A549 (cell line): ENCODE data around the gene RNU1-2.
"Not testable (repeated sequence)": the region's sequence is repeated elsewhere in the genome, so short reads cannot be mapped to it uniquely, and the experiment has no call there.

Experiments
- BHLHE40 ChIP-seq: IDR thresholded peaks from 2 replicates; pipeline ENCODE4 v1.6.1; 2012; ENCODE audit warnings: low read depth, low read length, inconsistent platforms
- CBX8 ChIP-seq: fragments of 200-600 bp; sonication (generic); IDR thresholded peaks from 2 replicates; pipeline ENCODE4 v1.6.1; 2016
- EP300 ChIP-seq, 2 experiments: fragments of >200 bp; sonication (Bioruptor Twin); formaldehyde crosslinking; IDR thresholded peaks; 2 replicates in 1 of 2; 3 replicates in 1 of 2; pipeline ENCODE4 v1.6.1; 2016 to 2017
- GATA3 ChIP-seq: IDR thresholded peaks from 2 replicates; pipeline ENCODE4 v1.6.1; 2012; ENCODE audit warnings: borderline replicate concordance
- JUN ChIP-seq, 2 experiments: fragments of >200 bp; sonication (Bioruptor Twin); formaldehyde crosslinking; IDR thresholded peaks; 2 replicates in 1 of 2; 3 replicates in 1 of 2; pipeline ENCODE4 v1.6.1; 2016 to 2017
- NR3C1 ChIP-seq: fragments of >200 bp; sonication (Bioruptor Twin); formaldehyde crosslinking; IDR thresholded peaks from 3 replicates; pipeline ENCODE4 v1.6.1; 2017
- RAD21 ChIP-seq, 2 experiments: fragments of >200 bp in 1 of 2; sonication (Bioruptor Twin) in 1 of 2; formaldehyde crosslinking in 1 of 2; IDR thresholded peaks in 1 of 2; conservative IDR thresholded peaks in 1 of 2; 2 replicates in 1 of 2; 3 replicates in 1 of 2; pipeline ENCODE4 v1.6.1; 2012 to 2018; ENCODE audit warnings: inconsistent platforms in 1 of 2
- RCOR1 ChIP-seq: fragments of 150-350 bp; IDR thresholded peaks from 2 replicates; pipeline ENCODE4 v1.6.1; 2014; ENCODE audit warnings: antibody characterized with exemption, low read length, low read depth
- TP53 ChIP-seq: fragments of 250-450 bp; sonication (Bioruptor Pico); IDR thresholded peaks from 2 replicates; pipeline ENCODE4 v1.5.0; 2021; ENCODE audit warnings: mild to moderate bottlenecking, moderate library complexity
- TF ChIP-seq, protein P1 (sequence below): fragments of >200 bp; sonication (Bioruptor Twin); formaldehyde crosslinking; IDR thresholded peaks from 3 replicates; pipeline ENCODE4 v1.5.1; 2016
- TF ChIP-seq, protein P2 (sequence below): fragments of 200-600 bp; sonication (generic); IDR thresholded peaks from 2 replicates; pipeline ENCODE4 v1.6.1; 2016; ENCODE audit warnings: antibody characterized with exemption, mild to moderate bottlenecking, moderate library complexity

DNA sequence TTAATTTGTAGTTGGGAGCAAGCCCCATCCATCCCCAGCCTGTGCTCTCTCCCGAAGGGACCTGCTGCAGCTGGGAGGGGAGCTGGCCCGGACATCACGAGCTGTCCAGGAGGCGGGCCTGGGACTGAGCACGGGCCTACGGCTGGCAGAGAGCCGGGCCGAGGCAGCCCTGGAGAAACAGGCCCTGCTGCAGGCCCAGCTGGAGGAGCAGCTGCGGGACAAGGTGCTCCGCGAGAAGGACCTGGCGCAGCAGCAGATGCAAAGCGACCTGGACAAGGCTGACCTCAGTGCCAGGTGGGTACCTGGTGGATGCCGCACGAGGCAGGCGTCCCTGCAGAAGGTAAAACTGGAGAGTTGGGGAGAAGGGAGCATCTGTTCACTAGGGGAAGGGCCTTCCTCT is 40.8 kb downstream of the RNU1-2 start:
- not testable (repeated sequence) for TF ChIP-seq TP53 (CRISPR knock-in tag); JUN (IDR thresholded peaks at IDR 0.05); GATA3; RCOR1; BHLHE40; EP300 (IDR thresholded peaks at IDR 0.05); CBX8; NR3C1; RAD21 (conservative IDR thresholded peaks at IDR 0.05 in 1 of 2, IDR thresholded peaks at IDR 0.05 in 1 of 2)
- TF ChIP-seq, protein P1, sequence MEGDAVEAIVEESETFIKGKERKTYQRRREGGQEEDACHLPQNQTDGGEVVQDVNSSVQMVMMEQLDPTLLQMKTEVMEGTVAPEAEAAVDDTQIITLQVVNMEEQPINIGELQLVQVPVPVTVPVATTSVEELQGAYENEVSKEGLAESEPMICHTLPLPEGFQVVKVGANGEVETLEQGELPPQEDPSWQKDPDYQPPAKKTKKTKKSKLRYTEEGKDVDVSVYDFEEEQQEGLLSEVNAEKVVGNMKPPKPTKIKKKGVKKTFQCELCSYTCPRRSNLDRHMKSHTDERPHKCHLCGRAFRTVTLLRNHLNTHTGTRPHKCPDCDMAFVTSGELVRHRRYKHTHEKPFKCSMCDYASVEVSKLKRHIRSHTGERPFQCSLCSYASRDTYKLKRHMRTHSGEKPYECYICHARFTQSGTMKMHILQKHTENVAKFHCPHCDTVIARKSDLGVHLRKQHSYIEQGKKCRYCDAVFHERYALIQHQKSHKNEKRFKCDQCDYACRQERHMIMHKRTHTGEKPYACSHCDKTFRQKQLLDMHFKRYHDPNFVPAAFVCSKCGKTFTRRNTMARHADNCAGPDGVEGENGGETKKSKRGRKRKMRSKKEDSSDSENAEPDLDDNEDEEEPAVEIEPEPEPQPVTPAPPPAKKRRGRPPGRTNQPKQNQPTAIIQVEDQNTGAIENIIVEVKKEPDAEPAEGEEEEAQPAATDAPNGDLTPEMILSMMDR = not testable (repeated sequence)
- TF ChIP-seq, protein P2, sequence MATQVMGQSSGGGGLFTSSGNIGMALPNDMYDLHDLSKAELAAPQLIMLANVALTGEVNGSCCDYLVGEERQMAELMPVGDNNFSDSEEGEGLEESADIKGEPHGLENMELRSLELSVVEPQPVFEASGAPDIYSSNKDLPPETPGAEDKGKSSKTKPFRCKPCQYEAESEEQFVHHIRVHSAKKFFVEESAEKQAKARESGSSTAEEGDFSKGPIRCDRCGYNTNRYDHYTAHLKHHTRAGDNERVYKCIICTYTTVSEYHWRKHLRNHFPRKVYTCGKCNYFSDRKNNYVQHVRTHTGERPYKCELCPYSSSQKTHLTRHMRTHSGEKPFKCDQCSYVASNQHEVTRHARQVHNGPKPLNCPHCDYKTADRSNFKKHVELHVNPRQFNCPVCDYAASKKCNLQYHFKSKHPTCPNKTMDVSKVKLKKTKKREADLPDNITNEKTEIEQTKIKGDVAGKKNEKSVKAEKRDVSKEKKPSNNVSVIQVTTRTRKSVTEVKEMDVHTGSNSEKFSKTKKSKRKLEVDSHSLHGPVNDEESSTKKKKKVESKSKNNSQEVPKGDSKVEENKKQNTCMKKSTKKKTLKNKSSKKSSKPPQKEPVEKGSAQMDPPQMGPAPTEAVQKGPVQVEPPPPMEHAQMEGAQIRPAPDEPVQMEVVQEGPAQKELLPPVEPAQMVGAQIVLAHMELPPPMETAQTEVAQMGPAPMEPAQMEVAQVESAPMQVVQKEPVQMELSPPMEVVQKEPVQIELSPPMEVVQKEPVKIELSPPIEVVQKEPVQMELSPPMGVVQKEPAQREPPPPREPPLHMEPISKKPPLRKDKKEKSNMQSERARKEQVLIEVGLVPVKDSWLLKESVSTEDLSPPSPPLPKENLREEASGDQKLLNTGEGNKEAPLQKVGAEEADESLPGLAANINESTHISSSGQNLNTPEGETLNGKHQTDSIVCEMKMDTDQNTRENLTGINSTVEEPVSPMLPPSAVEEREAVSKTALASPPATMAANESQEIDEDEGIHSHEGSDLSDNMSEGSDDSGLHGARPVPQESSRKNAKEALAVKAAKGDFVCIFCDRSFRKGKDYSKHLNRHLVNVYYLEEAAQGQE = not testable (repeated sequence)
